ENCODE measurements around the gene CRYBG3.
"Not testable (repeated sequence)": the region's sequence is repeated elsewhere in the genome, so short reads cannot be mapped to it uniquely, and the experiment has no call there.

The CRYBG3 gene

DNA sequence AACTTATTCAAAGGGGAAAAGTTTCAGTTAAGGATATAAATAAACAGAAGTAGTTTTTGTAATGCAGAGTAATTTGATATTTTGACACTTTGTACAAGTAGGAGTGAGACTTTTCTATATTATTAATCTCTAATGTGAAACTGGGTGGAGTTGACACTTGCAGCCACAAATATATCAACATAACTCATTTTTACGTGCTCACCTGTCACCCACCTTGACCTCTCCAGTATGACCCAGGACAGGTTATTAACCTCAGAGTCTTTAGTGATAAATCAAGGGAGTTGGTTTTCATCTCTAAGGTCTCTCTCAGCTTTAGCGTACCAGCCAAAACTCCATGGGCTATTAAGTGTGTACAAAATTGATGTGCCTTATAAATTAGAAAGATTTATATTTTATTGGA is 7.4 kb downstream of the CRYBG3 start:
- Histone ChIP-seq H4K20me1 (ENCODE audit: insufficient read depth, low read length) (0 out of 2 replicates have a peak, but pooled peaks cover 2% of the 10 kb centered on the region), H3K9ac (ENCODE audit: low read depth, low read length) (no peak overlapping the region), H3K27ac (ENCODE audit: low read length) (no peak overlapping the region), H3K4me1 (ENCODE audit: insufficient read depth, low read length) (peaks cover 7% of the 10 kb centered on the region; the same call in 1 of the 2 replicates), H3K9me3 (ENCODE audit: insufficient read depth, low read length, severe bottlenecking) (no peaks in the 10 kb centered on the region), H3K36me3 (ENCODE audit: insufficient read depth, low read length) (no peaks in the 10 kb centered on the region), H2AFZ (ENCODE audit: low read depth, low read length) (no peak overlapping the region), H3K27me3 (ENCODE audit: insufficient read depth, low read length, poor library complexity) (no peaks in the 10 kb centered on the region), H3K4me3 (ENCODE audit: low read depth in 1 of 2, low read length in 2 of 2) (no peak overlapping the region), H3K4me2 (ENCODE audit: insufficient read depth, low read length) (no peak overlapping the region), H3K79me2 (ENCODE audit: insufficient read depth, low read length) (peaks cover 10% of the 10 kb centered on the region)
- ATAC-seq (ENCODE audit: insufficient read depth, low read depth): no peak
- no peak for TF ChIP-seq EZH2 (IDR thresholded peaks at IDR 0.05; ENCODE audit: borderline replicate concordance, low read depth, low read length, severe bottlenecking)
- TF ChIP-seq, protein P1, sequence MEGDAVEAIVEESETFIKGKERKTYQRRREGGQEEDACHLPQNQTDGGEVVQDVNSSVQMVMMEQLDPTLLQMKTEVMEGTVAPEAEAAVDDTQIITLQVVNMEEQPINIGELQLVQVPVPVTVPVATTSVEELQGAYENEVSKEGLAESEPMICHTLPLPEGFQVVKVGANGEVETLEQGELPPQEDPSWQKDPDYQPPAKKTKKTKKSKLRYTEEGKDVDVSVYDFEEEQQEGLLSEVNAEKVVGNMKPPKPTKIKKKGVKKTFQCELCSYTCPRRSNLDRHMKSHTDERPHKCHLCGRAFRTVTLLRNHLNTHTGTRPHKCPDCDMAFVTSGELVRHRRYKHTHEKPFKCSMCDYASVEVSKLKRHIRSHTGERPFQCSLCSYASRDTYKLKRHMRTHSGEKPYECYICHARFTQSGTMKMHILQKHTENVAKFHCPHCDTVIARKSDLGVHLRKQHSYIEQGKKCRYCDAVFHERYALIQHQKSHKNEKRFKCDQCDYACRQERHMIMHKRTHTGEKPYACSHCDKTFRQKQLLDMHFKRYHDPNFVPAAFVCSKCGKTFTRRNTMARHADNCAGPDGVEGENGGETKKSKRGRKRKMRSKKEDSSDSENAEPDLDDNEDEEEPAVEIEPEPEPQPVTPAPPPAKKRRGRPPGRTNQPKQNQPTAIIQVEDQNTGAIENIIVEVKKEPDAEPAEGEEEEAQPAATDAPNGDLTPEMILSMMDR (IDR thresholded peaks at IDR 0.05; ENCODE audit: borderline replicate concordance, extremely low read depth, low read length, poor library complexity, severe bottlenecking): no peak
- DNase-seq: no peak

GRCh38 chr3:97830638-97831037 is 8.8 kb downstream of the CRYBG3 start:
- ATAC-seq (ENCODE audit: insufficient read depth, low read depth) (no peak), DNase-seq (no peak)
- H3K36me3 ChIP-seq (ENCODE audit: insufficient read depth, low read length): no peaks in the 10 kb centered on the region
- no peak overlapping the region for H3K4me2 ChIP-seq (ENCODE audit: insufficient read depth, low read length)
- no peak overlapping the region for H2AFZ ChIP-seq (ENCODE audit: low read depth, low read length)
- H3K4me3 ChIP-seq (ENCODE audit: low read depth in 1 of 2, low read length in 2 of 2): no peak overlapping the region
- no peak overlapping the region for H3K9ac ChIP-seq (ENCODE audit: low read depth, low read length)
- no peaks in the 10 kb centered on the region for H3K9me3 ChIP-seq (ENCODE audit: insufficient read depth, low read length, severe bottlenecking)
- TF ChIP-seq, protein P1 (IDR thresholded peaks at IDR 0.05; ENCODE audit: borderline replicate concordance, extremely low read depth, low read length, poor library complexity, severe bottlenecking): no peak
- no peak overlapping the region for H3K27ac ChIP-seq (ENCODE audit: low read length)
- H3K27me3 ChIP-seq (ENCODE audit: insufficient read depth, low read length, poor library complexity): no peaks in the 10 kb centered on the region
- no peaks in the 10 kb centered on the region for H3K4me1 ChIP-seq (ENCODE audit: insufficient read depth, low read length)
- H4K20me1 ChIP-seq (ENCODE audit: insufficient read depth, low read length): 0 out of 2 replicates have a peak, but pooled peaks cover 2% of the 10 kb centered on the region
- peaks cover 11% of the 10 kb centered on the region for H3K79me2 ChIP-seq (ENCODE audit: insufficient read depth, low read length)

DNA sequence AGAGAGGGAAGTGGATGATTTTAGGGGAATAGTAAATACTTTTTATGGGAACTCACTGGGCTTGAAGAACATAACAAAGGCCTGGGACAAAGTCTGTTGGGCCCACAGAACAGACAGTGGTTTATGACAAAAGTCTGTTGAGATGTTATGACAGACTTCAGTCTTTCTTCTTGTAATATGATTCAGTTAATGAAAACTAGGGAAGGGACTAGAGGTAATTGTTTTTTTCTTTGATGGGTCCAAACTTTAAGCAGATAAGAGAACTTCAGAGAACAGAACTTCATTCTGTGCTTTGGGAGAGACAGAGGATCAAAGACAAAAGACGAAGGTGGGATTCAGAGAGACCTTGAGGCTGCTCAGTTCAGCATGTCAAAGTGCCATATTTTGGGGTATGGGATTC is 9.3 kb downstream of the CRYBG3 start:
- TF ChIP-seq, protein P1 (IDR thresholded peaks at IDR 0.05; ENCODE audit: borderline replicate concordance, extremely low read depth, low read length, poor library complexity, severe bottlenecking): no peak
- TF ChIP-seq EZH2 (IDR thresholded peaks at IDR 0.05; ENCODE audit: borderline replicate concordance, low read depth, low read length, severe bottlenecking): no peak
- ATAC-seq (ENCODE audit: insufficient read depth, low read depth) (no peak), DNase-seq (no peak)

DNA sequence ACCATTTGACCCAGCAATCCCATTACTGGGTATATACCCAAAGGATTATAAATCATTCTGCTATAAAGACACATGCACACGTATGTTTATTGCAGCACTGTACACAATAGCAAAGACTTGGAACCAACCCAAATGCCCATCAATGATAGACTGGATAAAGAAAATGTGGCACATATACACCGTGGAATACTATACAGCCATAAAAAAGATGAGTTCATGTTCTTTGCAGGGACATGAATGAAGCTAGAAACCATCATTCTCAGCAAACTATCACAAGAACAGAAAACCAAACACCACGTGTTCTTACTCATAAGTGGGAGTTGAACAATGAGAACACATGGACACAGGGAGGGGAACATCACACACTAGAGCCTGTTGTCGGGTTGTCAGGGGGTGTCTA is 11.4 kb downstream of the CRYBG3 start:
- not testable (repeated sequence) for H3K9me3 ChIP-seq (ENCODE audit: insufficient read depth, low read length, severe bottlenecking); H3K4me2 ChIP-seq (ENCODE audit: insufficient read depth, low read length); H4K20me1 ChIP-seq (ENCODE audit: insufficient read depth, low read length); H3K9ac ChIP-seq (ENCODE audit: low read depth, low read length); H2AFZ ChIP-seq (ENCODE audit: low read depth, low read length); H3K27ac ChIP-seq (ENCODE audit: low read length); ATAC-seq (ENCODE audit: insufficient read depth, low read depth); H3K27me3 ChIP-seq (ENCODE audit: insufficient read depth, low read length, poor library complexity); H3K36me3 ChIP-seq (ENCODE audit: insufficient read depth, low read length); H3K4me1 ChIP-seq (ENCODE audit: insufficient read depth, low read length); H3K4me3 ChIP-seq (ENCODE audit: low read depth in 1 of 2, low read length in 2 of 2); H3K79me2 ChIP-seq (ENCODE audit: insufficient read depth, low read length); DNase-seq

More for the DNA sequence above, 9.3 kb downstream of the CRYBG3 start:
- Histone ChIP-seq H2AFZ (ENCODE audit: low read depth, low read length) (no peak overlapping the region), H4K20me1 (ENCODE audit: insufficient read depth, low read length) (0 out of 2 replicates have a peak, but pooled peaks cover 2% of the 10 kb centered on the region), H3K36me3 (ENCODE audit: insufficient read depth, low read length) (no peaks in the 10 kb centered on the region), H3K27ac (ENCODE audit: low read length) (no peak overlapping the region), H3K9me3 (ENCODE audit: insufficient read depth, low read length, severe bottlenecking) (no peaks in the 10 kb centered on the region), H3K4me1 (ENCODE audit: insufficient read depth, low read length) (no peaks in the 10 kb centered on the region), H3K4me3 (ENCODE audit: low read depth in 1 of 2, low read length in 2 of 2) (no peak overlapping the region), H3K27me3 (ENCODE audit: insufficient read depth, low read length, poor library complexity) (no peaks in the 10 kb centered on the region), H3K4me2 (ENCODE audit: insufficient read depth, low read length) (no peak overlapping the region), H3K79me2 (ENCODE audit: insufficient read depth, low read length) (peaks cover 11% of the 10 kb centered on the region), H3K9ac (ENCODE audit: low read depth, low read length) (no peak overlapping the region)
